GM21381 (cell line): ENCODE data around the gene MRPL38.
"Not testable (repeated sequence)": the region's sequence is repeated elsewhere in the genome, so short reads cannot be mapped to it uniquely, and the experiment has no call there.

Source experiments
- ATAC-seq: cut with Tn5 transposase; IDR thresholded peaks from one replicate; pipeline ENCODE4 v1.9.1; 2021; ENCODE audit warnings: mild to moderate bottlenecking, moderate library complexity; ENCODE audit not compliant: unreplicated experiment

The MRPL38 gene

DNA sequence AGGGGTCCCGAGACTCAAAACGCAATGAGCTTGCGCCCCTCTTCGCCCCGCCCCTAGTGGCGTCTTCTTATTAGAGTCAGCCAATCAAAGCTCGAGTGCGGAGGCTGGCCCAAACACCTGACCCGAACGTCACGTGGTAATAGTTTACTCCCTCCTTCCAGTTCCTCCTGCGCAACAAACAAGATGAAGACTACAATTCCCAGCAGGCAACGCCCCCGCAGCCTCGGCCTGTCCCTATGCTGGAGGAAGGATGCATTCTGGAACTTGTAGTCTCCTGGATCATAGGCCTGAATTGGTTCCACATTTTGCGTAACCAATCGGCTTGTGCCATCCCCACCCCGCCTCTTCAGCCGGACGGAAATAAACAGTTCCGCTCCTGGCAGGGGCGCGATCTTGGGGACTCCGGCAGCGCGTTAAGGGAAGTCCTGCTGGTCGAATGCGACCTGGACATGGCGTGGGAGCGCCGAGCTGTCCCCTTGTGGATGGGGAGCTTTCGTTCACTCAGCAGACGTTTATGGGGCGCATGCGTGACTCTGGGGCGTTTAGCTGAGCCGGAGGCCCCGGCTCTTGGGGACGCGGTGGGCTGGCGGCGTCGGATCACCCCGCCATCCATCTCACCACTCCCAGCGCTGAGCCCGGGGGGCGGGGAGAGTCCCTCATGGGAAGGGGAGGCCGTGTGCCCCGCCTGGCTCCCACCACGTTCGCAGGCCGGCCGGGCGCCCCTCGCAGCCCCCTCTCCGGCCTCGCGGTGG, 49.2 kb downstream of the MRPL38 start, which contains the start of gene WBP2:
Gene WBP2 (minus strand): TSS at position 26 of the 752 bp plus-strand sequence. CDS start 38 bp downstream, outside the sequence.
- ATAC-seq: peak; percentile 78

- ATAC-seq: no peak
Observed at GRCh38 chr17:75854881-75855309, 49.8 kb downstream of the MRPL38 start.

GRCh38 chr17:75854101-75854748, 50.5 kb downstream of the MRPL38 start:
- no peak for ATAC-seq

DNA sequence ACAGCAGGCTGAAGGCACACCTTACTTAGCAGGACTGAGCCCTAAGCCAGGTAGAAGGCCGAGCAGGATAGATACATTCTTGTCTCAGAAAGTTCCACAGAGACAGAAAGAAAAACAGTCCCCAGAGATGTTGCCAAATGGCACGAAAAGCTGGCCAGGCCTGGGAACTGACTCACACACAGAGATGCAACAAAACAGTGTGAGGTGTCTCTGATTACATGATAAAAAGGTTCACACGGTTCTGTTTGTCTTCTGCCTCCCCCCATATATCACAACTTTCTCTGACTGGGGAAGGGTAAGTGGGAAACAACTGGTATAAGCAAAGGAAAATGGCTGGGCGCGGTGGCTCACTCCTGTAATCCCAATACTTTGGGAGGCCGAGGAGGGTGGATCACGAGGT, 51.3 kb downstream of the MRPL38 start:
- ATAC-seq: no peak

- ATAC-seq: not testable (repeated sequence)
Observed at GRCh38 chr17:75851693-75851991, 53.0 kb downstream of the MRPL38 start.

- ATAC-seq: no peak
Observed at GRCh38 chr17:75850928-75851692, 53.6 kb downstream of the MRPL38 start.

GRCh38 chr17:75849724-75850123, 55.0 kb downstream of the MRPL38 start:
- no peak for ATAC-seq

- no peak for ATAC-seq
Observed at GRCh38 chr17:75849279-75849646, 55.4 kb downstream of the MRPL38 start.
